Body of pancreas (tissue), 4 donors: ENCODE data around the gene CKS1B. TPM values are rescaled to one million over a fixed set of nuclear protein-coding genes. Genes with fewer than 3 reads are reported as not detected.

Source experiments
- ATAC-seq: fragments of 150-250 bp; one replicate; pipeline ENCODE4 v1.9.1; 2016
- DNase-seq, 4 donors: peaks; one replicate each; pipeline ENCODE4 v3.0.0-alpha.2; 2019
- H3K27ac ChIP-seq, 4 donors: fragments of 200-600 bp; sonication (generic); 1 replicate in 3 of 4; 2 replicates in 1 of 4; pipeline versions ENCODE4 v1.5.1 to v1.6.1; 2016 to 2019; ENCODE audit warnings: mild to moderate bottlenecking in 1 of 4, mixed read lengths in 1 of 4, moderate library complexity in 1 of 4
- H3K27me3 ChIP-seq, 2 donors: fragments of 200-600 bp; sonication (generic); one replicate each; pipeline ENCODE4 v1.6.0; 2016; ENCODE audit warnings: mild to moderate bottlenecking in 1 of 2
- H3K36me3 ChIP-seq, 2 donors: fragments of 200-600 bp; sonication (generic); replicated peaks in 1 of 2; 2 replicates each; pipeline ENCODE4 v1.5.1; 2016; ENCODE audit warnings: low read depth in 2 of 2; ENCODE audit not compliant: insufficient read depth in 1 of 2
- H3K4me1 ChIP-seq: fragments of 200-600 bp; sonication (generic); one replicate; pipeline ENCODE4 v1.6.0; 2016
- H3K4me3 ChIP-seq, 2 donors: fragments of 200-600 bp; sonication (generic); 1 replicate in 1 of 2; 2 replicates in 1 of 2; pipeline ENCODE4 v1.5.1; 2016 to 2019
- H3K9me3 ChIP-seq, 3 donors: fragments of 200-600 bp; sonication (generic); 1 replicate in 2 of 3; 2 replicates in 1 of 3; pipeline ENCODE4 v1.5.1; 2016
- CTCF ChIP-seq, 7 experiments: fragments of 450-650 bp in 4 of 7; fragments of 200-600 bp in 3 of 7; sonication (generic) in 3 of 7; IDR thresholded peaks; one replicate each; pipeline ENCODE4 v1.5.1; 2016 to 2019; ENCODE audit warnings: antibody characterized with exemption in 7 of 7
- POLR2A ChIP-seq, 3 donors: fragments of 450-650 bp; IDR thresholded peaks; one replicate each; pipeline ENCODE4 v1.6.1; 2016; ENCODE audit warnings: antibody characterized with exemption in 3 of 3, mild to moderate bottlenecking in 2 of 3
- WGBS, 2 donors: methylation state at CpG; one replicate each; pipeline ENCODE4 v1.1.5; 2017; 5-methylcytosine and 5-hydroxymethylcytosine counted together
- intact Hi-C: fragments of 100-400 bp; cut with DNase I; formaldehyde crosslinking; loops from one replicate; pipeline ENCODE4 v1.15.1; 2023
- total RNA-seq, 2 donors: library from RNA; depleted of rRNA; stranded (reverse); fragments of >200 nt; gene quantifications; one replicate each; pipeline ENCODE4 v1.1.0, GENCODE V29; 2016

Gene CKS1B
- total RNA-seq, 2 donors from 2014 or later = 15.6 to 29.0 TPM

- peaks cover 97% of the 10 kb centered on the region for H3K4me1 ChIP-seq
- H3K36me3 ChIP-seq = no peaks in the 10 kb centered on the region
- H3K4me3 ChIP-seq = no peak overlapping the region
- H3K27me3 ChIP-seq = no peaks in the 10 kb centered on the region
- H3K9me3 ChIP-seq = no peaks in the 10 kb centered on the region
- no peak for ATAC-seq
- DNase-seq = no peak
- WGBS, 2 donors = 90% methylated on average over 3 to 9 of the region's 12 CpGs
- peak overlapping the region in 3 of 4 donors; percentile 95 to 100 (median 100) for H3K27ac ChIP-seq
- TF ChIP-seq POLR2A (IDR thresholded peaks at IDR 0.05) (no peak), CTCF (IDR thresholded peaks at IDR 0.05) (no peak)
- intact Hi-C loops = no loop called here
Observed at GRCh38 chr1:155009221-155009711, 34.8 kb downstream of the CKS1B start.

- Histone ChIP-seq H3K27ac (peak overlapping the region in 1 of 4 donors; percentile 45), H3K9me3 (no peaks in the 10 kb centered on the region), H3K27me3 (no peaks in the 10 kb centered on the region), H3K36me3 (peaks cover 0 to 3% of the 10 kb centered on the region in 2 donors), H3K4me1 (peaks cover 92% of the 10 kb centered on the region), H3K4me3 (no peak overlapping the region)
- ATAC-seq (no peak), DNase-seq (no peak)
- no peak for TF ChIP-seq CTCF (IDR thresholded peaks at IDR 0.05)
- TF ChIP-seq POLR2A (IDR thresholded peaks at IDR 0.05) = no peak
- intact Hi-C loops = loop anchor here (5.0 kb wide), 1 partner anchor 47 kb away; the partner anchor contains the start of gene PYGO2
- WGBS, 2 donors = 84 to 90% methylated on average over 5 of the region's 5 CpGs
Observed at GRCh38 chr1:155009742-155010141, 35.3 kb downstream of the CKS1B start.

GRCh38 chr1:155010211-155010918, 35.9 kb downstream of the CKS1B start:
- intact Hi-C loops = loop anchor here (5.0 kb wide), 1 partner anchor 48 kb away; the partner anchor contains the start of gene PYGO2
- Histone ChIP-seq H3K27ac (peak overlapping the region in 2 of 4 donors; percentile 45 to 61), H3K4me3 (no peak overlapping the region), H3K36me3 (peaks cover 0 to 6% of the 10 kb centered on the region in 2 donors), H3K27me3 (no peaks in the 10 kb centered on the region), H3K9me3 (no peaks in the 10 kb centered on the region), H3K4me1 (peaks cover 86% of the 10 kb centered on the region)
- no peak for ATAC-seq
- WGBS, 2 donors = 48 to 53% methylated on average over 10 to 11 of the region's 11 CpGs
- TF ChIP-seq CTCF (IDR thresholded peaks at IDR 0.05) = no peak
- DNase-seq = no peak

- Histone ChIP-seq H3K27me3 (no peaks in the 10 kb centered on the region), H3K4me3 (no peak overlapping the region), H3K9me3 (no peaks in the 10 kb centered on the region), H3K36me3 (peaks cover 0 to 7% of the 10 kb centered on the region in 2 donors), H3K4me1 (peaks cover 79% of the 10 kb centered on the region), H3K27ac (peak overlapping the region; percentile 27 to 61 (median 42))
- intact Hi-C loops = loop anchor here (5.0 kb wide), 1 partner anchor 49 kb away; the partner anchor contains the start of gene PYGO2
- TF ChIP-seq CTCF (IDR thresholded peaks at IDR 0.05) (no peak), POLR2A (IDR thresholded peaks at IDR 0.05) (no peak)
- ATAC-seq (no peak), DNase-seq (no peak)
- 52 to 64% methylated on average over 4 to 5 of the region's 5 CpGs for WGBS, 2 donors
Observed at GRCh38 chr1:155011004-155011416, 36.5 kb downstream of the CKS1B start.
